Panc1 (cell line): ENCODE results near the gene FCHSD2. TPM values are rescaled to one million over a fixed set of nuclear protein-coding genes. Genes with fewer than 3 reads are reported as not detected.

Experiments used
- ATAC-seq: fragments of 200-7000 bp; cut with Tn5 transposase; 2 replicates; pipeline ENCODE4 v1.9.1; 2020; ENCODE audit warnings: mild to moderate bottlenecking, moderate library complexity
- BruUV-seq: library from RNA; stranded (reverse); fragments of 400-500 nt; replicated peaks from 2 replicates; lab custom pipeline; 2021; lab: Mats Ljungman, UMichigan
- CTCF ChIA-PET: fragments of 300-600 bp; sonication (Branson Sonifier 250); formaldehyde crosslinking; loops from one replicate; lab custom pipeline; 2022; ENCODE audit warnings: antibody characterized with exemption; lab: Charles Lee
- POLR2A ChIA-PET: fragments of 300-600 bp; sonication (Branson Sonifier 250); formaldehyde crosslinking; loops from one replicate; lab custom pipeline; 2022; ENCODE audit warnings: antibody characterized with exemption; lab: Charles Lee
- DNase-seq: peaks from one replicate; pipeline ENCODE4 v3.0.0-alpha.2; 2010; ENCODE audit warnings: low read depth, low spot score
- H3K27ac ChIP-seq: 2 replicates; pipeline ENCODE4 v1.5.1; 2011; ENCODE audit warnings: mild to moderate bottlenecking, low read length, inconsistent platforms
- H3K27me3 ChIP-seq: fragments of 200-500 bp; sonication (Bioruptor generic); 2 replicates; pipeline ENCODE4 v1.6.0; 2014; ENCODE audit warnings: low read length, inconsistent platforms; ENCODE audit not compliant: control insufficient read depth, insufficient read depth
- H3K36me3 ChIP-seq: fragments of 200-500 bp; sonication (Bioruptor generic); 2 replicates; pipeline ENCODE4 v1.5.1; 2014; ENCODE audit warnings: inconsistent platforms, mild to moderate bottlenecking, low read length, moderate library complexity; ENCODE audit not compliant: control insufficient read depth, insufficient read depth
- H3K4me1 ChIP-seq: 2 replicates; pipeline ENCODE4 v1.5.1; 2011; ENCODE audit warnings: inconsistent platforms, mild to moderate bottlenecking, low read length, moderate library complexity; ENCODE audit not compliant: control insufficient read depth, insufficient read depth
- H3K4me3 ChIP-seq, 2 experiments: 2 replicates each; pipeline ENCODE4 v1.5.1; 2011 to 2012; ENCODE audit warnings: low read depth in 2 of 2, low read length in 2 of 2, mild to moderate bottlenecking in 2 of 2, inconsistent platforms in 1 of 2, moderate library complexity in 1 of 2
- H3K9me3 ChIP-seq: fragments of 200-500 bp; sonication (Bioruptor generic); 2 replicates; pipeline ENCODE4 v1.5.1; 2014; ENCODE audit warnings: low read depth, mild to moderate bottlenecking, inconsistent platforms, low read length, moderate library complexity; ENCODE audit not compliant: control insufficient read depth, insufficient read depth
- POLR2AphosphoS5 ChIP-seq: IDR thresholded peaks from 2 replicates; pipeline ENCODE4 v1.6.1; 2012; ENCODE audit warnings: mild to moderate bottlenecking, low read depth, low read length, moderate library complexity
- SIN3A ChIP-seq: IDR thresholded peaks from 2 replicates; pipeline ENCODE4 v1.6.1; 2012; ENCODE audit warnings: low read depth, mild to moderate bottlenecking, low read length, moderate library complexity, borderline replicate concordance; ENCODE audit not compliant: insufficient read depth
- TCF7L2 ChIP-seq: IDR thresholded peaks from 2 replicates; pipeline ENCODE4 v1.6.1; 2011; ENCODE audit warnings: mild to moderate bottlenecking, low read depth, low read length, inconsistent platforms
- in situ Hi-C: cut with HindIII; loops from 2 replicates; pipeline ENCODE4 v1.10.0; 2016; ENCODE audit warnings: low sequenced_read_pairs, low pct_unique_long_range_greater_than_20kb
- intact Hi-C: fragments of 100-400 bp; cut with micrococcal nuclease; formaldehyde crosslinking; loops from one replicate; pipeline ENCODE4 v1.10.0; 2022; ENCODE audit not compliant: unreplicated experiment
- total RNA-seq: library from RNA; stranded (reverse); gene quantifications from one replicate; pipeline ENCODE4 v1.2.1, GENCODE V29; 2021; ENCODE audit not compliant: unreplicated experiment
- TF ChIP-seq, protein P1 (sequence below): fragments of 450-650 bp; IDR thresholded peaks from 2 replicates; pipeline ENCODE4 v1.5.1; 2017; ENCODE audit warnings: mild to moderate bottlenecking
- TF ChIP-seq, protein P2 (sequence below), 2 experiments: IDR thresholded peaks; 2 replicates each; pipeline ENCODE4 v1.6.1; 2011 to 2012; ENCODE audit warnings: low read depth in 2 of 2, control low read depth in 1 of 2, low read length in 1 of 2, mild to moderate bottlenecking in 1 of 2, moderate library complexity in 1 of 2; ENCODE audit not compliant: insufficient read depth in 1 of 2

FCHSD2 gene
- total RNA-seq, 1 experiment from 2014 or later: 31.8 TPM

DNA sequence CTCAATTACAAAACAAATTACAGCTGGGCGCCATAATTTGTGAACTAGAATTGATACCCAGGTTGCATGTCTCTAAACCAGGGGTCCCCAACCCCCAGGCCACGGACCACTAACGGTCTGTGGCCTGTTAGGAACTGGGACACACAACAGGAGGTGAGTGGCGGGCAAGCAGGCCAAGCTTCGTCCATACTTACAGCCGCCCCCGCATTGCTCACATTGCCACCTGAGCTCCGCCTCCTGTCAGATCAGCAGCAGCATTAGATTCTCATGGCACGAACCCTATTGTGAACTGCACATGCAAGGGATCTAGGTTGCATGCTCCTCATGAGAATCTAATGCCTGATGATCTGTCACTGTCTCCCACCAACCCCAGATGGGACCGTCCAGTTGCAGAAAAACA is 12.9 kb downstream of the FCHSD2 start:
- in situ Hi-C loops: no loop called here
- CTCF ChIA-PET: interaction anchor here (0.6 kb wide), 1 partner anchor 178 kb away, joined by 6 read pairs; no protein-coding TSS in a partner anchor
- H3K4me3 ChIP-seq: no peak overlapping the region

DNA sequence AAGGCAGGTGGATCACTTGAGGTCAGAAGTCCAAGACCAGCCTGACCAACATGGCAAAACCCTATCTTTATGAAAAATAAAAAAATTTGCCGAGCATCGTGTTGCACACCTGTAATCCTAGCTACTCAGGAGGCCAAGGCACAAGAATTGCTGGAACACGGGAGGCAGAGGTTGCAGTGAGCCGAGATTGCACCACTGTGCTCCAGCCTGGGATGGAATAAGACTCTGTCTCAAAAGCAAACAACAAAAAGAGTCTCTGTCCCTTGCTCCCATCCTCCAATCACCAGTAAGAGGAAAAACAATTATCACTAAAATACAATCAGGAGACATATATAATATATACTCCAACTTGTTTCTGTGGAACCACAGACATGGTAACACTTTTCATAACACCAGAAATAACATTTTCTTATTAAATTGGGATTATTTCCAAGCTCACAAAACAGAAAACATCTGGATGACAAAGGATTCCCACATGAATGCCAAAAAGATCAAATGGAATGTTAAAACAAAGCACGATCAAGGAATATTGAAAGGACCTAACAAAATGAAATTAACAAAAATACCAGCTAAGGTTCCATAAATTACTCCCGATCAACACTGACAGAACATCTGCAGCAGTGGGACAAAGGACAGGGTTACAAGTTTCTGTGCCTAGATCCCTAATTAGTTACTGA is 15.2 kb downstream of the FCHSD2 start:
- no peaks in the 10 kb centered on the region for H3K27me3 ChIP-seq
- ChIA-PET POLR2A (interaction anchor here (0.6 to 0.7 kb wide), 2 partner anchors 197 to 1617 kb away, joined by 3 to 7 read pairs; no protein-coding TSS in a partner anchor), CTCF (interaction anchor here (0.6 kb wide), 1 partner anchor 276 kb away, joined by 3 read pairs; no protein-coding TSS in a partner anchor)
- H3K4me3 ChIP-seq: no peak overlapping the region
- H3K9me3 ChIP-seq: no peaks in the 10 kb centered on the region
- H3K36me3 ChIP-seq: no peaks in the 10 kb centered on the region
- H3K27ac ChIP-seq: no peak overlapping the region
- ATAC-seq: no peak
- no TSS peak for BruUV-seq
- intact Hi-C loops: no loop called here
- DNase-seq: no peak
- no peaks in the 10 kb centered on the region for H3K4me1 ChIP-seq
- in situ Hi-C loops: no loop called here
- TF ChIP-seq, protein P1, sequence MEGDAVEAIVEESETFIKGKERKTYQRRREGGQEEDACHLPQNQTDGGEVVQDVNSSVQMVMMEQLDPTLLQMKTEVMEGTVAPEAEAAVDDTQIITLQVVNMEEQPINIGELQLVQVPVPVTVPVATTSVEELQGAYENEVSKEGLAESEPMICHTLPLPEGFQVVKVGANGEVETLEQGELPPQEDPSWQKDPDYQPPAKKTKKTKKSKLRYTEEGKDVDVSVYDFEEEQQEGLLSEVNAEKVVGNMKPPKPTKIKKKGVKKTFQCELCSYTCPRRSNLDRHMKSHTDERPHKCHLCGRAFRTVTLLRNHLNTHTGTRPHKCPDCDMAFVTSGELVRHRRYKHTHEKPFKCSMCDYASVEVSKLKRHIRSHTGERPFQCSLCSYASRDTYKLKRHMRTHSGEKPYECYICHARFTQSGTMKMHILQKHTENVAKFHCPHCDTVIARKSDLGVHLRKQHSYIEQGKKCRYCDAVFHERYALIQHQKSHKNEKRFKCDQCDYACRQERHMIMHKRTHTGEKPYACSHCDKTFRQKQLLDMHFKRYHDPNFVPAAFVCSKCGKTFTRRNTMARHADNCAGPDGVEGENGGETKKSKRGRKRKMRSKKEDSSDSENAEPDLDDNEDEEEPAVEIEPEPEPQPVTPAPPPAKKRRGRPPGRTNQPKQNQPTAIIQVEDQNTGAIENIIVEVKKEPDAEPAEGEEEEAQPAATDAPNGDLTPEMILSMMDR: no peak
- TF ChIP-seq POLR2AphosphoS5: no peak
- no peak for TF ChIP-seq SIN3A
- TF ChIP-seq TCF7L2: no peak
- TF ChIP-seq, protein P2, sequence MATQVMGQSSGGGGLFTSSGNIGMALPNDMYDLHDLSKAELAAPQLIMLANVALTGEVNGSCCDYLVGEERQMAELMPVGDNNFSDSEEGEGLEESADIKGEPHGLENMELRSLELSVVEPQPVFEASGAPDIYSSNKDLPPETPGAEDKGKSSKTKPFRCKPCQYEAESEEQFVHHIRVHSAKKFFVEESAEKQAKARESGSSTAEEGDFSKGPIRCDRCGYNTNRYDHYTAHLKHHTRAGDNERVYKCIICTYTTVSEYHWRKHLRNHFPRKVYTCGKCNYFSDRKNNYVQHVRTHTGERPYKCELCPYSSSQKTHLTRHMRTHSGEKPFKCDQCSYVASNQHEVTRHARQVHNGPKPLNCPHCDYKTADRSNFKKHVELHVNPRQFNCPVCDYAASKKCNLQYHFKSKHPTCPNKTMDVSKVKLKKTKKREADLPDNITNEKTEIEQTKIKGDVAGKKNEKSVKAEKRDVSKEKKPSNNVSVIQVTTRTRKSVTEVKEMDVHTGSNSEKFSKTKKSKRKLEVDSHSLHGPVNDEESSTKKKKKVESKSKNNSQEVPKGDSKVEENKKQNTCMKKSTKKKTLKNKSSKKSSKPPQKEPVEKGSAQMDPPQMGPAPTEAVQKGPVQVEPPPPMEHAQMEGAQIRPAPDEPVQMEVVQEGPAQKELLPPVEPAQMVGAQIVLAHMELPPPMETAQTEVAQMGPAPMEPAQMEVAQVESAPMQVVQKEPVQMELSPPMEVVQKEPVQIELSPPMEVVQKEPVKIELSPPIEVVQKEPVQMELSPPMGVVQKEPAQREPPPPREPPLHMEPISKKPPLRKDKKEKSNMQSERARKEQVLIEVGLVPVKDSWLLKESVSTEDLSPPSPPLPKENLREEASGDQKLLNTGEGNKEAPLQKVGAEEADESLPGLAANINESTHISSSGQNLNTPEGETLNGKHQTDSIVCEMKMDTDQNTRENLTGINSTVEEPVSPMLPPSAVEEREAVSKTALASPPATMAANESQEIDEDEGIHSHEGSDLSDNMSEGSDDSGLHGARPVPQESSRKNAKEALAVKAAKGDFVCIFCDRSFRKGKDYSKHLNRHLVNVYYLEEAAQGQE (IDR thresholded peaks at IDR 0.05; ENCODE audit: insufficient read depth in 1 of 2, low read depth in 2 of 2, low read length in 1 of 2): no peak

More for the DNA sequence above, 12.9 kb downstream of the FCHSD2 start:
- no peak for TF ChIP-seq TCF7L2
- TF ChIP-seq SIN3A: no peak
- TF ChIP-seq, protein P2 (IDR thresholded peaks at IDR 0.05; ENCODE audit: insufficient read depth in 1 of 2, low read depth in 2 of 2, low read length in 1 of 2): no peak
- TF ChIP-seq, protein P1: no peak
- no peak for TF ChIP-seq POLR2AphosphoS5
- Histone ChIP-seq H3K27ac (no peak overlapping the region), H3K9me3 (no peaks in the 10 kb centered on the region), H3K4me1 (no peaks in the 10 kb centered on the region), H3K36me3 (no peaks in the 10 kb centered on the region), H3K27me3 (no peaks in the 10 kb centered on the region)
- POLR2A ChIA-PET: no interaction called here
- no TSS peak for BruUV-seq
- intact Hi-C loops: no loop called here
- DNase-seq (no peak), ATAC-seq (no peak)
